HCT116 (cell line): ENCODE measurements around the gene LRAT. TPM values are rescaled to one million over a fixed set of nuclear protein-coding genes. Genes with fewer than 3 reads are reported as not detected.
"Not testable (repeated sequence)": the region's sequence is repeated elsewhere in the genome, so short reads cannot be mapped to it uniquely, and the experiment has no call there.

Experiments used
- ATAC-seq: fragments of 200-7000 bp; cut with Tn5 transposase; 2 replicates; pipeline ENCODE4 v1.9.1; 2020; ENCODE audit warnings: mild to moderate bottlenecking, moderate library complexity
- BruUV-seq: library from RNA; stranded (reverse); fragments of 400-500 nt; replicated peaks from 2 replicates; lab custom pipeline; 2021; lab: Mats Ljungman, UMichigan
- CTCF ChIA-PET: fragments of 300-600 bp; sonication (Branson Sonifier 250); formaldehyde crosslinking; loops from one replicate; lab custom pipeline; 2021; ENCODE audit warnings: antibody characterized with exemption; lab: Charles Lee
- POLR2A ChIA-PET: fragments of 300-600, 350-600 bp; sonication (Branson Sonifier 250); formaldehyde crosslinking; loops from one replicate; lab custom pipeline; 2021; ENCODE audit warnings: antibody characterized with exemption; lab: Charles Lee
- RAD21 ChIA-PET, 2 experiments: fragments of 300-600 bp; sonication (Branson Sonifier 250); formaldehyde crosslinking; loops; one replicate each; lab custom pipeline; 2023; ENCODE audit warnings: low total read pairs in 2 of 2; ENCODE audit not compliant: uncharacterized antibody in 2 of 2, unreplicated experiment in 2 of 2, low non-redundant PET in 1 of 2; lab: Charles Lee
- DNase-seq: peaks from one replicate; pipeline ENCODE4 v3.0.0-alpha.2; 2010; ENCODE audit warnings: low read depth, low spot score
- H2AFZ ChIP-seq: fragments of 200-600 bp; shearing (Covaris generic), sonication (generic); 2 replicates; pipeline ENCODE4 v1.6.1; 2017; ENCODE audit warnings: low read depth, mixed run types, mixed read lengths, antibody characterized with exemption, low read length; ENCODE audit not compliant: poor library complexity, severe bottlenecking
- H3K27ac ChIP-seq: 2 replicates; pipeline ENCODE4 v1.5.1; 2012; ENCODE audit warnings: low read depth, low read length
- H3K27me3 ChIP-seq: fragments of 200-600 bp; sonication (generic); 2 replicates; pipeline ENCODE4 v1.6.1; 2016; ENCODE audit warnings: mixed run types, low read length, mixed read lengths; ENCODE audit not compliant: insufficient read depth
- H3K36me3 ChIP-seq, 2 experiments: fragments of 200-500 bp in 1 of 2; fragments of 200-600 bp in 1 of 2; sonication (Bioruptor generic) in 1 of 2; sonication (generic) in 1 of 2; 2 replicates each; pipeline versions ENCODE4 v1.5.1 to v1.6.1; 2014 to 2016; ENCODE audit warnings: low read length in 2 of 2, inconsistent platforms in 1 of 2, mixed read lengths in 1 of 2, mixed run types in 1 of 2; ENCODE audit not compliant: insufficient read depth in 2 of 2, control insufficient read depth in 1 of 2
- H3K4me1 ChIP-seq, 2 experiments: fragments of 200-600 bp in 1 of 2; sonication (generic) in 1 of 2; 2 replicates each; pipeline versions ENCODE4 v1.5.1 to v1.6.1; 2012 to 2017; ENCODE audit warnings: low read length in 2 of 2, inconsistent platforms in 1 of 2, mild to moderate bottlenecking in 1 of 2, mixed read lengths in 1 of 2, mixed run types in 1 of 2, moderate library complexity in 1 of 2; ENCODE audit not compliant: insufficient read depth in 2 of 2, control insufficient read depth in 1 of 2
- H3K4me2 ChIP-seq: fragments of 200-600 bp; sonication (generic); 2 replicates; pipeline ENCODE4 v1.6.1; 2017; ENCODE audit warnings: mixed run types, low read length, mixed read lengths
- H3K4me3 ChIP-seq, 2 experiments: fragments of 200-600 bp in 1 of 2; sonication (generic) in 1 of 2; replicated peaks in 1 of 2; 2 replicates each; pipeline ENCODE4 v1.5.1; 2011 to 2016; ENCODE audit warnings: low read length in 2 of 2, control low read depth in 1 of 2, low read depth in 1 of 2, mild to moderate bottlenecking in 1 of 2, mixed read lengths in 1 of 2, mixed run types in 1 of 2
- H3K79me2 ChIP-seq: fragments of 200-600 bp; sonication (generic); 2 replicates; pipeline ENCODE4 v1.6.1; 2017; ENCODE audit warnings: mild to moderate bottlenecking, mixed run types, low read length, moderate library complexity, mixed read lengths; ENCODE audit not compliant: insufficient read depth
- H3K9ac ChIP-seq: fragments of 200-600 bp; sonication (generic); 2 replicates; pipeline ENCODE4 v1.6.1; 2016; ENCODE audit warnings: low read length, mixed read lengths
- H3K9me2 ChIP-seq: fragments of 200-600 bp; sonication (generic), shearing (Covaris generic); 2 replicates; pipeline ENCODE4 v1.6.1; 2017; ENCODE audit warnings: mixed run types, mild to moderate bottlenecking, moderate library complexity; ENCODE audit not compliant: insufficient read depth
- H3K9me3 ChIP-seq, 2 experiments: fragments of 200-500 bp in 1 of 2; fragments of 200-600 bp in 1 of 2; sonication (Bioruptor generic) in 1 of 2; sonication (generic) in 1 of 2; 2 replicates each; pipeline ENCODE4 v1.6.1; 2014 to 2017; ENCODE audit warnings: low read length in 2 of 2, mixed read lengths in 2 of 2, inconsistent platforms in 1 of 2, low read depth in 1 of 2, mild to moderate bottlenecking in 1 of 2, mixed run types in 1 of 2, moderate library complexity in 1 of 2; ENCODE audit not compliant: control insufficient read depth in 1 of 2, insufficient read depth in 1 of 2
- H4K20me1 ChIP-seq: fragments of 200-600 bp; sonication (generic), shearing (Covaris generic); 2 replicates; pipeline ENCODE4 v1.6.1; 2017; ENCODE audit warnings: mixed run types, mild to moderate bottlenecking, moderate library complexity; ENCODE audit not compliant: insufficient read depth
- ATF3 ChIP-seq: IDR thresholded peaks from 2 replicates; pipeline ENCODE4 v1.6.1; 2012
- CBX3 ChIP-seq: IDR thresholded peaks from 2 replicates; pipeline ENCODE4 v1.6.1; 2012; ENCODE audit warnings: low read depth
- EGR1 ChIP-seq: IDR thresholded peaks from 2 replicates; pipeline ENCODE4 v1.6.1; 2012; ENCODE audit warnings: low read depth
- ELF1 ChIP-seq: IDR thresholded peaks from 2 replicates; pipeline ENCODE4 v1.6.1; 2012; ENCODE audit warnings: low read depth, borderline replicate concordance
- EZH2phosphoT487 ChIP-seq: fragments of 200-600 bp; IDR thresholded peaks from 2 replicates; pipeline ENCODE4 v1.6.1; 2018; ENCODE audit warnings: antibody characterized with exemption, borderline replicate concordance
- POLR2AphosphoS5 ChIP-seq: IDR thresholded peaks from 2 replicates; pipeline ENCODE4 v1.6.1; 2011; ENCODE audit warnings: mild to moderate bottlenecking, low read depth, low read length, moderate library complexity
- RAD21 ChIP-seq: IDR thresholded peaks from 2 replicates; pipeline ENCODE4 v1.6.1; 2012; ENCODE audit warnings: low read depth, mild to moderate bottlenecking
- REST ChIP-seq: IDR thresholded peaks from 2 replicates; pipeline ENCODE4 v1.6.1; 2012; ENCODE audit warnings: low read depth
- SIN3A ChIP-seq: IDR thresholded peaks from 2 replicates; pipeline ENCODE4 v1.6.1; 2012; ENCODE audit warnings: low read depth
- SP1 ChIP-seq: IDR thresholded peaks from 2 replicates; pipeline ENCODE4 v1.6.1; 2012; ENCODE audit warnings: low read depth
- ZFX ChIP-seq: fragments of 450-650 bp; IDR thresholded peaks from 2 replicates; pipeline ENCODE4 v1.6.1; 2017
- intact Hi-C: fragments of 100-400 bp; cut with micrococcal nuclease; formaldehyde crosslinking; loops from 2 replicates; pipeline ENCODE4 v1.10.0; 2022
- total RNA-seq: library from RNA; stranded (reverse); gene quantifications from one replicate; pipeline ENCODE4 v1.2.1, GENCODE V29; 2021; ENCODE audit not compliant: unreplicated experiment

LRAT gene
- total RNA-seq, 1 experiment from 2014 or later: 3.8 TPM

GRCh38 chr4:154723601-154724000 lies 20.2 kb upstream of the LRAT start:
- ATAC-seq, H3K27me3 ChIP-seq, H3K27ac ChIP-seq, H3K4me2 ChIP-seq, H3K9ac ChIP-seq, DNase-seq, H3K79me2 ChIP-seq, H3K36me3 ChIP-seq, H3K9me3 ChIP-seq, H3K4me3 ChIP-seq, BruUV-seq, intact Hi-C loops, H4K20me1 ChIP-seq, H2AFZ ChIP-seq, RAD21 ChIA-PET, CTCF ChIA-PET, H3K9me2 ChIP-seq: not testable (repeated sequence)
- POLR2A ChIA-PET: interaction anchor here (2.9 kb wide), 1 partner anchor 20 kb away, joined by 8 read pairs; the partner anchor contains the start of gene LRAT
- H3K4me1 ChIP-seq: peaks cover 4 to 29% of the 10 kb centered on the region in 2 experiments; a peak in 3 of 4 replicates

DNA sequence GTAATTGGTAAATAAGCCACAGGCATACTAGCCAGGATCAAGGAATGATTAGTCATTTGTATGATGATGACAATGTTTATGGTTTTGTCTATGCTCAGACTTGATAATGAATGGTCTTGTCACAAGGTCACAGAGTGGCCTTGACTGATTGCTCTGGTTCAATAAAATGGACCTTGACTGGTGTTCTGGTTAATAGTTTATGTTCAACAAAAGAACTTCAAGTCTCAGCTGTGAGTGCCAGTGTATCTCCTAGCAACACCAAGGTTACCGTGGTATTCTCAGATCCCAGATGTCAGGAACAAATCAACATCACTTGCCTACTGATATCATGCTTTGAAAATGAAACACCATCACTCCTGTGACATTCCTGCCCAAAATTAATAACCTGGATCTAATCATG lies 16.3 kb upstream of the LRAT start:
- Histone ChIP-seq H3K36me3 (no peaks in the 10 kb centered on the region), H2AFZ (no peak overlapping the region), H4K20me1 (no peaks in the 10 kb centered on the region), H3K27ac (no peak overlapping the region), H3K9ac (no peak overlapping the region), H3K27me3 (no peaks in the 10 kb centered on the region), H3K4me3 (no peak overlapping the region), H3K4me2 (no peak overlapping the region), H3K9me2 (no peaks in the 10 kb centered on the region), H3K4me1 (peaks cover 0 to under 1% of the 10 kb centered on the region in 2 experiments; a peak in 1 of 4 replicates), H3K79me2 (no peaks in the 10 kb centered on the region), H3K9me3 (no peaks in the 10 kb centered on the region)
- DNase-seq (no peak), ATAC-seq (no peak)
- ChIA-PET POLR2A (no interaction called here), RAD21 (no interaction called here), CTCF (no interaction called here)
- TF ChIP-seq RAD21 (no peak), ELF1 (no peak)
- BruUV-seq: no TSS peak
- intact Hi-C loops: no loop called here

- CTCF ChIA-PET: interaction anchor here (0.8 kb wide), 1 partner anchor 94 kb away, joined by 3 read pairs; no protein-coding TSS in a partner anchor
- no peak for DNase-seq
- H3K4me3 ChIP-seq: no peak overlapping the region
- H4K20me1 ChIP-seq: no peaks in the 10 kb centered on the region
- H3K79me2 ChIP-seq: no peaks in the 10 kb centered on the region
- no peaks in the 10 kb centered on the region for H3K9me3 ChIP-seq
- no peaks in the 10 kb centered on the region for H3K27me3 ChIP-seq
- H3K9ac ChIP-seq: no peak overlapping the region
- no peaks in the 10 kb centered on the region for H3K4me1 ChIP-seq
- no peak overlapping the region for H3K27ac ChIP-seq
- BruUV-seq: no TSS peak
- no peak overlapping the region for H2AFZ ChIP-seq
- H3K4me2 ChIP-seq: no peak overlapping the region
- no peaks in the 10 kb centered on the region for H3K9me2 ChIP-seq
- POLR2A ChIA-PET: interaction anchor here (1.2 to 1.7 kb wide), 2 partner anchors 12 kb away, joined by 3 to 6 read pairs; partner anchors contain the start of gene LRAT
- RAD21 ChIA-PET: no interaction called here
- no peaks in the 10 kb centered on the region for H3K36me3 ChIP-seq
- no peak for ATAC-seq
- intact Hi-C loops: no loop called here
- TF ChIP-seq ATF3 (no peak), EGR1 (no peak), REST (no peak), ZFX (no peak), CBX3 (no peak), SIN3A (no peak), POLR2AphosphoS5 (no peak), SP1 (no peak), EZH2phosphoT487 (no peak)
Measured at GRCh38 chr4:154731756-154732155, 12.0 kb upstream of the LRAT start.
